22Rv1 (cell line): ENCODE results near the gene CES2.
A peak's percentile ranks its signal among the peaks of the same experiment; 100 is the strongest.

Experiments used
- H3K27ac ChIP-seq: fragments of 450-650 bp; 2 replicates; pipeline ENCODE4 v1.5.1; 2017
- ZFX ChIP-seq: fragments of 450-650 bp; IDR thresholded peaks from 2 replicates; pipeline ENCODE4 v1.6.1; 2017; ENCODE audit warnings: antibody characterized with exemption, borderline replicate concordance
- TF ChIP-seq, protein P1 (sequence below): fragments of 450-650 bp; IDR thresholded peaks from 2 replicates; pipeline ENCODE4 v1.5.1; 2017; ENCODE audit warnings: mild to moderate bottlenecking

Gene CES2

DNA sequence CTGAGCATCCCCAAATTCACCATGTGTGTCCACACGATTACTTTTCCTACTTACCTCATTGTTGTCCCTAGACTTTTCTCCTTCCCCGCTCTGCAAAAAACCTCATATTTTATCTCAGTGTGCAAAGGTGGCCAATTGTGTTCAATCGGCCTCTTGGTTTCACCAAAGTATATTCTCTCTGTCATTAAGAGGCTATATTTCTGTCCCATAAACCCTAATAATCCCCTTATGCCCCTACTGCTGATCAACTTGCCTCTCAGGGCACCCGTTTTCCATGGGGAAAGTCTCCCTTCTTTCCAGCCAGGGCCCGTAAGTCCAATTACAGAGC, 11.6 kb downstream of the CES2 start:
- TF ChIP-seq, protein P1, sequence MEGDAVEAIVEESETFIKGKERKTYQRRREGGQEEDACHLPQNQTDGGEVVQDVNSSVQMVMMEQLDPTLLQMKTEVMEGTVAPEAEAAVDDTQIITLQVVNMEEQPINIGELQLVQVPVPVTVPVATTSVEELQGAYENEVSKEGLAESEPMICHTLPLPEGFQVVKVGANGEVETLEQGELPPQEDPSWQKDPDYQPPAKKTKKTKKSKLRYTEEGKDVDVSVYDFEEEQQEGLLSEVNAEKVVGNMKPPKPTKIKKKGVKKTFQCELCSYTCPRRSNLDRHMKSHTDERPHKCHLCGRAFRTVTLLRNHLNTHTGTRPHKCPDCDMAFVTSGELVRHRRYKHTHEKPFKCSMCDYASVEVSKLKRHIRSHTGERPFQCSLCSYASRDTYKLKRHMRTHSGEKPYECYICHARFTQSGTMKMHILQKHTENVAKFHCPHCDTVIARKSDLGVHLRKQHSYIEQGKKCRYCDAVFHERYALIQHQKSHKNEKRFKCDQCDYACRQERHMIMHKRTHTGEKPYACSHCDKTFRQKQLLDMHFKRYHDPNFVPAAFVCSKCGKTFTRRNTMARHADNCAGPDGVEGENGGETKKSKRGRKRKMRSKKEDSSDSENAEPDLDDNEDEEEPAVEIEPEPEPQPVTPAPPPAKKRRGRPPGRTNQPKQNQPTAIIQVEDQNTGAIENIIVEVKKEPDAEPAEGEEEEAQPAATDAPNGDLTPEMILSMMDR = no peak
- no peak for TF ChIP-seq ZFX
- H3K27ac ChIP-seq = no peak overlapping the region

DNA sequence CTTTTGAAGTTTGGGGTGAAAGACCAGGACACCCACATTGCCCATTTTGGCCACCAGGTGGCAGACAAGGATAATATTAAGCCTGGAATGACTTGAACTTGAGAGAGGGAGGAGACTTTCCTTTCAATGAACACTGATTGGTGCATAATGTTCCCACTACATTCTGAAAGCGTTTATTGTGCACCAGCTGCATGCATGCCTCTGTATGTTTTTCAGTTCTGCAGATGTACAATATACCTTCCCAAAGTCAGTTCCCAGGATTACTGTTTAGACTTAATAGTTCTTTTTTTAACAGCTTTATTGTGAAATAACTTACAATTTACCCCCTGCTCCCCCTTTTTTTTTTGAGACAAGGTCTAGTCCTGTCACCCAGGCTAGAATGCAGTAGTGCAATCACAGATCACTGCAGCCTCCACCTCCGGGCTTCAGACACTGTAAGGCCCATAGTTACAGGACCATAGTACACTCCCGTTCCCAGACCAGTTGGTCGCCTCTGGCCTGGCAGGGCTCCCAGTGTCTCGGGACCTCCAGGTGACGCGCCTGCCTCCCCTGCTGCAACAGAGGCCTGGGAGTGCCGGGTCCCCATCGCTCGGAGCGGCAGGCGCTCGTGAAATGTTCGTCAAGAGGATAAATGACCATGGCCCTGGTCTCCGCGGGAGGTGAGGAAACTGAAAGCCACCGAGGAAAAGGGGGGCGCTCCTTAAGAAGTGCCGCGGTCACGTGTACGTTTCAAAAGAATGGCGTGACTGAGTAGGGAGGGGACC, 12.2 kb downstream of the CES2 start:
- TF ChIP-seq ZFX = no peak
- TF ChIP-seq, protein P1 = peak; percentile 86
- no peak overlapping the region for H3K27ac ChIP-seq

DNA sequence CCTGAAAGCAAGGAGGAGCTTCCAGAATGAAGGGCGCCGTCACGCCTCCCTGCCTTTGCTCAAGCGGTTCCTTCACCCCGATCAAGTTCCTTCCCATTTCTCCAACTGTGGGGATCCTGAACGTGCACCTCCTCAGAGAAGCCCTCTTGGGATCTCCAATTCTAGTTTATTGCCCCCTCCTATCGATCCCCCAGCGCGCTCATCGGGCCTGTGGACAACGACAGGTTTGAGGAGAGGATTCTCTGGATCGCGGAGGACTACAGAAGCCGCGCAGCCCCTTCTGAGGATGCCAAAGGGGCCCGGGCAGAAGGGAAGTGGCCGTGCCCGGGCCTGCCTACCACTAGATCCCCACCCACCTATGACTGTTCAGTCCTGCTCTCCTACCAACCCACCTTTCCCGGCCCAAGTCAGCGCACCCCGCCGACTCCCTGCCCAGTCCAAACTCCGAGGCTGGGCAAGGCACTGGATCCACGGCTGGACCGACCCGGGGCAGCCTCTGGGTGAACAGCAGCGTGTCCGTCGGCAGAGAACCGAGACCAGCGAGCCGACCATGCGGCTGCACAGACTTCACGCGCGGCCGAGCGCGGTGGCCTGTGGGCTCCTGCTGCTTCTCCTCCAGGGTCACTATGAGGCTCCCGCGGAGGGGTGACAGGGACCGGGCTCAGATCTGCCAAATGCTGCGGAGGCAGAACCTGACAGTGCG, 13.0 kb downstream of the CES2 start:
- TF ChIP-seq ZFX = no peak
- TF ChIP-seq, protein P1 = no peak
- no peak overlapping the region for H3K27ac ChIP-seq

DNA sequence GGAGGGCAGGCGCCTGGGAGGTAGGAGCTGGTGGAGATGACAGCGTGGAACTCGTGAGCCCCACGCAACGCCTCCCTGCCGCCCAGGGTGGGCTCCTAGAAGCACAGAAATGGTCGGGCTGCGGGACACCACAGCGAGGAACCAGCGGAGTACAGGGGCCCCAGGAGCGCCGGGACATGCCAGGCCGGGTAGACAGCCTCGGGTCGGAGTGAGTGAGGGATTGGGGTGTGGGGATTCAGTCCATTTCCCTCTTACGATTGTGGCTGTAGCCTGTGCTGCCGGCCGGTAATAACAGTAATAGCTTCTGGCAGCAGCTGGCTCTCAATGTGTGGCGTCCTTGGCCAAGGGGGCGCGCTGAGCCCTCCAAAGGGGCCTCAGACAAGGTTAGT, 13.5 kb downstream of the CES2 start:
- TF ChIP-seq ZFX = no peak
- TF ChIP-seq, protein P1 = no peak
- no peak overlapping the region for H3K27ac ChIP-seq

DNA sequence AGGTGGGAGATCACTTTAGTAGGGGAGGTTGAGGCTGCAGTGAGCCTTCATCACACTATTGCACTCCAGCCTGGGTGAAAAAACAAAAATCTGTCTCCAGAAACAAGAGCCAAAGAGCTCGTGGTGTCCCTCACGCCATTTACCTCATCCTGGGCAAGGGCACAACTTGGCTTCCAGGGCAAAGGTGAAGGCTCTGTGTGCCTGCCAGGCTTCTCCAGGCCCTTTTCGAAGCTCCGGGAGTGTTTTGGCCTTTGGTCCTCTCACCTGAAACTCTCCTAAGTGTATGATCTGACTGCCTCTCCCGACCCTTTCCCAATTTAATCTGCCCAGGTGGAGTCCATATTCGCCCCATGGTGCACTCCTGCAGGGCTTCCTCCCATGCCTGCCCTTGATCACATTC, 14.2 kb downstream of the CES2 start:
- H3K27ac ChIP-seq = no peak overlapping the region
- TF ChIP-seq, protein P1 = no peak
- no peak for TF ChIP-seq ZFX

DNA sequence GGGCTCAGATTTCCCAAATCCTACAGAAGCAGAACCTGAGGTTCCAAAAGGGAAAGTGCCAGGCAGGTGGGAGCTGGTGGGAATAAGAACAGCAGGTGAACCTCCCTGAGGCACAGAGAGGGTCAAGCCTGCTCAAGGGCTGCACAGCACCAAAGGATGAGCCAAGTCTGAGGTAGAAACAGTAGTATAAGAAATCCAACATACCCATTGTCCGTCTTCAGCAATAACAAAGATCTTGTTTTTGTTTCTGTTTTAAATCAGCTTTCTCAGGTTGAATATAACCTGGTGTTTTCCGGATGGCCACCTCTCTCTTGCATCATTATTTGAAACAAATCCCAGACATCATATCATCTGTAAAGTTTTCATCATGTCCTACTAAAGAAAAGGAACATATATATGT, 15.1 kb downstream of the CES2 start:
- no peak overlapping the region for H3K27ac ChIP-seq
- no peak for TF ChIP-seq ZFX
- TF ChIP-seq, protein P1 = no peak
